Activated CD4-positive, alpha-beta T cell treated with anti-CD3 and anti-CD28 coated beads for 4 hours (primary cell): ENCODE data around the gene TMBIM1.
"Not testable (repeated sequence)": the region's sequence is repeated elsewhere in the genome, so short reads cannot be mapped to it uniquely, and the experiment has no call there.

Source experiments
- DNase-seq, 2 donors: peaks; one replicate each; pipeline ENCODE4 v3.0.0-alpha.2; 2020

The TMBIM1 gene

DNA sequence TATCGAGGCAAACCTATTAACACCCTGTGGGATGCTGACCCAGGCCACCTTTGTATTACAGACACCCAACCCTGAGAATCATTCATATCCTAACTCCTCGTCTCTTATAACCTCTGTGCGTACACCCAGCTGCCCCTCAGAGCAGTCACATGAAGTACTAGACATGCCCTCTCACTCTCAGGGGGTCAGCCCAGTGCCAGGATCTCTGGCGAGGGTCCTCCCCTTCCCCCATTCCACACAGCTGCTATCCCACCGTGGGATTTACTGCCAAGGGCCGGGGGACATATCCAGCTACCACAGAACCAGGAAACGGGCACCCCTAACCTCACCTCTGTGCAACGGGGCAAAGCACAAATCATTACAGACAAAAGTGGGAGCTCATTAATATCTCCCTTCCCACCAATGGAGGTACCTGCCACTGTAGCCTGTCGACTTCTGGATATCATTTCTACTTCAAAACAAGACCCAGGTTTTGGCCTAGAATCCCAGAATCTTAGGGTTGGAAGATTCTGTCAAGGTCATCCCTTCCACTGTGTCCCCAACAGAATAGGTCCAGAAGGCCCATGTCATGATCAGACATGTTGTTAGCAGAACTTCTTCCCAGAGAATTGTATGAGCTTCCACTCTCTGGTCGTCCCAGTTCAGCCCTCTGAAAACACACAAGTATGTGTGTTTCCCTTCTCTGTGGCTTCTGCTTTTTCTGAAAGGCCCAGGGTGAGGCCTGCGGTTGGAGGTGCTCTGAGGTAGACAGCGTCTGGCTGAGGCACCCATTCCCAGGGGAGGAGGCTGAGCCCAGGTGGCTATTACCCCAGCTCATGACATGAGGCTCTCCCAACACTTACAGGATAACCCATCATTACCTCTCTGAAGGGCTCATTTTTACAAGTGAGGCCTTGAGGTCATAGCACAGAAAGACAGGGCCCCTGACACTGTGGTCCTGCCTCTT lies 1.7 kb downstream of the TMBIM1 start:
- DNase-seq: peak in 1 of 2 donors; percentile 51

DNA sequence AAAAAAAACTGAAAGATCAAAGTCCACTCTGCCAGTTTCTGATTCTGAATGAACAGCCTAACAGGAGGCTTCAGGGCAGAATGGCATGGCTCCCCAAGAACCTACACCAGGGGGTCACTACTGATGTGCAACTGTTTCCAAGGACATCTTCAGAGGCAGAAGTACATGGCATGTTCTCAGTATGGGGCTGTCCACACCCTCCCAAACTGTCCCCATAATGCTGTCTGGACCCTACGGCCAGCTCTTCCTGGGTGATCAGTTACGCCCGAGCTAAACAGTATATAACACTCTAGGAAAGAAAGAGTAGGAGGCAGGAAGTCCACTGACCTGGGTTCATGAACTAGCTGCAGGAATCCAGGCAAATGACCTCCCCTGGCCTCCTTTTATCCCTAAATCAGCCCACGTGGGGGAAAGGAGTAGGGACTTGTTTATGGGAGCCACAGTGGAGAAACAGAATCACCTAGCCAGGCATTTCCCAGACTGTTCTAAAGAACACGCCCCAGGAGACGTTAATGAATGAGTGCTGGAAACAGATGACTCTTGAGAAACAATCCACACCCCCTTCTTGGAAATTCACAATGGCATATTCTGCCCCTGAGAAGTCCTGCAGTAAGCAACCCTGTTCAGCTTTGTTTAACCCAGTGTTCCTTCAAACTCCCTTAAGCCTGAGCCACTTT lies 2.5 kb downstream of the TMBIM1 start:
- no peak for DNase-seq

DNA sequence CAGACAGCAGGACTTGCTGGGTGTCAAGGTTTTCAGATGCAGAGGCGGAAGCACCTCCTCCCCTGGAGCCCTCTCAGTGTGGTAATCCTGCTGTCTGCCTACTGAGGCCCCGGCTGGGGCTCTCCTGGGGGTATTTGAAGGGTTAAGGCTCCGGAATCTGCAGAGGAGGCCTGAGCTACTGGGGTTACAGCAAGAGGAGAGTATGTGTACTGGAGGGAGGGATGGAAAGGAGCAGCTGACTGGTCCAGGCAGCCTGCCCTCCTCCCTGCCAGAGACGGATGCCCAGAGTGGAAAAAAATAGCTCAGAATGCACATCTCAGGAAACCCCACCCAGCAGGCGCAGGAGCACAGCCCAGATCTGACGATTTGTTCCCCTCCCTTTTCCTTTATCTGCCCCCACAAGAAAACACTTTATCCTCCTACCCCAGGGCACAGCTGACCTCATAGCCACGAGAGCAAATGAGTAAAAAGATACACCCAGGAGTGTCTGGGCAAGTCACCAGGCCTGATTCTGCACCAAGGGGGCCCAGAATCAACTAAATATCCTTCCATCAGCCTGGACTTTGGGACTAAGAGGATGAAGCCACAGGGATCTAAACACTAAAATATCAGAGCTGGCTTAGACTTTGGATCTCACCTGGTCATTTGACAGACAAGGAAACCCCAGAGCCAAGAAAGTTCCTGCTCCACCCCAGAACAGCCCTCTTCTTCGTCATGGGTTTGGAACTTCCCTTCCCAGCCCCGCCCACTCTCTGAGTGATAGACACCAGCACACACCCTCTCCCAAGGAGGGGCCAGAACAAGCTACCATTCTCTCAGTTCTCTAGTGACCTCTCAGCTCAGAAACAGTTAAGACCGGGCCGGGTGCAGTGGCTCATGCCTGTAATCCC lies 5.5 kb downstream of the TMBIM1 start:
- DNase-seq: peak; percentile 79 to 80

DNA sequence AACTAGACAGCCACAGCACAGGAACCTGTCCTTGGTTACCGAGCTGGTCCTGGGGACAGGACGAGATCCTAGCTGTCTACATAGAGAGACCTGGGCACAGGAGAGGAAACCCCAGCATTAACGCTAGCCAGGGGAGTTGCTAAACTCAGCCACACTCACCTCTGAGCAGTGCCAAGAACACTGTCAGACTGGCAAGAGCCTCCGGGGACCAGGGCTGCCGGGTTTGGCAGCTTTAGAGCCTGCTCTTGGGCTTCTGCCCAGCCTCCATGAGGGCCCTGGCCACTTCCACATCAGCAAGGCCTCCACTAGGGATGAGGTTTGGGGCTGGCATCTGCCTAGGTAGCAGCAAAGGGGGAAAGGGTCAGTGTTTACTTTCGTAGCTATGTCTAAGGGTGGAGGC lies 6.7 kb downstream of the TMBIM1 start:
- DNase-seq: no peak

- peak; percentile 59 to 64 for DNase-seq
Measured at GRCh38 chr2:218284106-218284811, 8.0 kb downstream of the TMBIM1 start.

DNA sequence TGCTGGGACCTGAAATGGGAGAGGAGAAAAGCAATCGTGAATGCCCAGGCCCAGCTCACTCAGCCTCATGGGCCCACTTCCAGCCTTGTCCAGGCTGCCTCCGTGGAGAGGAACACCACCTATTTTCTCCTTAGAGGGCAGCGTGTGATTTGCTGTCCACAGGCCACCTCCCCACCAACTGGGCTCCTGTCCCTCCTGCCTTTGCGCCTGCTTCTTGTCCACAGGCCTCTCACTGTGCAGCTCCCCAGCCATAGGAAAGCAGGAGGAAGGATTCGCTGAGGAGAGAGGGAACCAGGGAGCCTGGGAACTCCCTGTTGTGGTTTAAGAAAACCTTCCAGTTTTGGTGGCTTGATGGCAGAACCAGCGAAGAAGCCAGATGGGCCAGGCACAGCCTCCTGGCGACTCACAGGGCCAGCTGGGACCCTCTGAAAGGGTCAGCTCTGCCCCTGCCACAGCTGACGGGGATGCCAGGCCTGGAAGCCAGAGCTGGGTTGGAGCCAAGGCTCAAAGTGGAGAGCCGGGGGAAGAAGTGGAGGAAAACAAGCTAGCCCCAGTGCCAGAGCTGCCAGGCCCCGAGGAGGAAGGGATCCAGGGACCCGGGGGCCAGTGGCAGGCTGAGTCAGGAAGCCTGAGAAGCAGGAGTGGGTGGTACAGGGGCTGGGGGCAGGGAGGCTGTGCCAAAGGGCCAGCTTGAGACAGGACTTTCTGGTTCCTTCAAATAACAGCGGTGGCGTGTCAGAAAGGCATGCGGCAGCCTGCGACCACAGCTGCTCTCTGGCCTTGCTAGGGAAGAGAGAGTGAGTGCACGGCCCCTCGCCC lies 9.9 kb downstream of the TMBIM1 start:
- DNase-seq: no peak

DNA sequence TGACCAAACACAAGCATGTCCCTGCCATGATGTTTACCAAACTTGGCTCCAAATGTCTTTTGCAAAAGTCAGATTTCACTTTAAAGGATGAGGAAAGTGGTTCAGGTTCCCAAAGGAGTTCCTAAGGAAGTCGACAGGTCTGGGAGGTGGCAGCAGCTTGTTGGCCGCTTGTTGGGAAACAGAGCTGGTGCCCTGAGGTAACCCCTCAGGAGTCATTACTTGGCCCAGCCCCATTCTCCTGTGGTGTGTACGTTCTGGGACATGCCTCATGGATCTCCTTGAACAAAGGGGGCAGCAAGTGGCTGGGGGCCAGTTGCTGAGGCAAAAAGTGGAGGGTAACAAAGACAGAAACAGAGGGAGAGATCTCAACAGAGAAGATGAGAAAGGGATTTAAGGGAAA lies 10.9 kb downstream of the TMBIM1 start:
- DNase-seq: no peak

DNA sequence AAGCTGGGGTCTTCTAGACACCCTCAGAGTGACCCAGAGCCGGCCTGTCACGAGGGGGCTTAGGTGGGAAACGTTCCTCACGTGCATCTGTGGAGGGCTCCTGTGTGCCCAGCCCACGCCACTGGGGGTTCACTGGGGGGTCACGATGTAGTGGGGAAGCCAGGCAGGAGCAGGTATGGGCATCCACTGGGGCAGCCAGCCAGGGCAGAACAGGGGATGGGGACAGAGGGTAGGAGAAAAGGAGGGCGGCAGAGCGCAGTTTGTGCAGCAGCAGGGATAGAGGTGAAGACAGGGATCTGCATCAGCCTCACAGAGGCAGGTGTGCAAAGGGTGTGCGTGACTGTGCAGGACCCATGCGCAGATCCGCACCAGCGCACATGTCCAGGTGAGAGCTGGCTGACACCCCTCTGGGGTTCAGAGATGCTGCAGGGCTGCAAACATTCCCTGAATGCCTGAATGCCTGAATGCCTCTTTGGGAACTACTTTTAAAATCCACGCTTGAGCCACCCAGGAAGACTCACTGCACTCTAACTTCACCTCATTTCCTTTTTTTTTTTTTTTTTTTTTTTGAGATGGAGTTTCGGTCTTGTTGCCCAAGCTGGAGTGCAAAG lies 11.9 kb downstream of the TMBIM1 start:
- no peak for DNase-seq

GRCh38 chr2:218278531-218279360 lies 13.6 kb downstream of the TMBIM1 start:
- no peak for DNase-seq

DNA sequence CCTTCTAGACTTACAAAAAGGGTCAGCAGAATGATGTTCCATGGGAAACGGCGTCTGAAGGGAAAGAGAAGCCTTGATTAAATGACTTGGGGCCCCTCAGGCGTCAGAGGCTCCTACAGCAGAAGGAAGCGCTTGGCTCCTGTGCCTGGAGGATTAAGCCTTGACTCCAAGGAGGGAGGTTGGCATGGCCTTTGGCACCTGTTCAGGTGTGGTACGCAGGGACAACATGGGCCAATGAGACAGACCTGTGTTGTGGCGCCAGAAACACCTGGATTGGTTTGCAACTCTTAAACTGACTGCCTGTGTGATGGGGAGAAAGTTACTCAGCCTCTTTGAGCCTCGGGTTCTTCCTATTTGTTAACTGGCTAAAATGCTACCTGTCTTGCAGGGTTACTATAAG lies 14.4 kb downstream of the TMBIM1 start:
- DNase-seq: no peak

DNA sequence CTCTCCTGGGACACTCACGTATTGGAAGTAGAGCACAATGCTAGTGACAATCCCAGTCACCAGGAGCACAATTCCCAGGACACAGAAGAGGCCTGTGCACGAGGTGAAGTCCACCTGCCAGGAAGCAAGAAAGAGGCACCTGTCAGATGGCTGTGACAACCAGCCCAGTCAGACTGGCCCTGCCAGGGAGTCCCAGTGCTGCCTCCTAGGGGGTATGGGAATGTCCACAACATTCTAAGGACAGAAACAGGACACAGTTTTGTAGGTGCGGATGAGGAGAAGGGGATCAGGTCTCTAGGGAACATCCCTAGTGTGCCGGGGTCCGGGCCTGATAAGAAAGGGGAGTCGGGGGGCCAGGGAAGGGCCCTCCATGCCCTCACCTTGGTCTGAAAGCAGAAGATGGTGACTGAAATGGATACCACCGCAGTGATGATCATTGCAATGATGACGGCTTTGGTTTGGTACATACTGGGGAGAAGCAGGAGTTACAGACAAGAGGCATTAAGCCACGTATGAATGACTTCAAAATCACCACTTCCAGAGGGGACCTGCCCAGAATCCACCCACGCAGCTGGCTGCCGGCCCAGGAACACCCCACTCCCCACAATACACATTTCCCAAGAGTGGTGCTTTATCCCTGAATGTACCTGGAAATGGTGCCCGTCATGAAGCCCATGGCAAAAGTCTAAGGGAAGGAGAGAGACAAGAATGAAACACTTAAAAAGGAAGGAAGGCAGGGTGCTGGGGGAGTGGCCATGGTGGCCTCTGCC lies 15.1 kb downstream of the TMBIM1 start:
- no peak for DNase-seq

DNA sequence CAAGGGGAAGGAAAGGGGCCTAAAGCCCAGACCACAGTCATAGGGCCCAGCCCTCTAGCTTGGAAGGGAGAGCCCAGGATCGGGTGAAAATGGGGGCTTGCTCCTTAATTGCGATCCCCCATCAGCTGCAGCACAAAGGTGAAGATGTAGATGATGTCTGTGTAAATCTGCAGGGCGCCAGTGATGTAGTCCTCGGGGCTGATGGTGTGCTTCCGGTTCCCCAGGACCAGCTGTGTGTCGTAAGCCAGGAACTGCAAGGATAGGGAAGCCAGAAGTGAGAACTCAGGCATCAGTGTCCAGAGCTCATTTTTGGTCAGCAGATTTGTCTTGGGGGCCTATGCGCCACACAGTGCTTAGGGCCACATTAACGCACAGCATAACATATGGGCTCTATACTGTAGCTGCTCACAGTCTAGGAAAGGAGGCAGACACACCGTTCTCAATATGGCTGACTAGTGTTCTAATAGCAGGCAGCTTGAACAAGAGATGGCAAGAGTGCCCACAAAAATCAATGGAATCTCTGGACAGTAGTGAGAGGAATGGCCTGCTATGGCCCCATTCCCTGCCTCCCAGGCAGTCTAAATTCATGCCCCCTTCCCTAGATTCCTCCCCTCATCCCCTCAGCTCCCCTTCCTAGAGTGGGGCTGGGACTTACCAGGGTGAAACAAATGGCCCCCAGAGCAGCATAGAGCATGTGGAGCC lies 16.8 kb downstream of the TMBIM1 start:
- no peak for DNase-seq

DNA sequence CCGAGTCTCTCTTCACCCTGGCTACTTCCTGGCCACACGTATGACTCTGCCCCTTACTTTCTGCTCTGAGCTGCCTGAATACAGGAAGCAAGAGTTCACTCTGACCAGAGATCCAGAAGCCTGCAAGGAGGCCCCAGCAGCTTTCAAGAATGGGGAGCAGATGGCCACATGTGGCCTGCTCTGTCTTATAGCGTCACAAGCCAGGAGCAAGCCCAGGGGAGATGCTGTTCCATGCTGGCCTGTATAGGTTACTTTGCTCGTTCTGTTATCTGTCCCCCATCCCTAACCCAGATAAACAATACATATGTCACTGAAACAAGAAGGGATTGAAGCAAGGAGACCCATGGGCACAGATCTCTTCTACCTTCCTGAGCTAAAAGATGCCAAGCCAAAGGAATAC lies 17.7 kb downstream of the TMBIM1 start:
- DNase-seq: no peak

DNA sequence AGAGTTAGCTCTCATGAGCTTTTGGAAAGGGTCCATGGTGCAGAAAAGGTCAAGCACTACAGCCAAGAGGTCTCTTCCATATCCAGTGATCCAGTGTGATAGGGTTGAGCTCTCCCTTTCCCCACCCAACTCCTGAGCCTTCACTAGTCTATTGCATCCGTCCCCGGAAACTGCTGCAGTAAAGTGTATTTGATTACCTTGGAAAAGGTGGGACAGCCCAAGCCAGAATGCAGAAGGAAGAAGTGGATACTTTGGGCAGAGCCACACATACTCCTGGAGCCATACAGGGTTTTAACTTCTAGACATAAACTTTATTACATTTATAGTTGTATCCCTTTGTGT lies 18.4 kb downstream of the TMBIM1 start:
- no peak for DNase-seq

DNA sequence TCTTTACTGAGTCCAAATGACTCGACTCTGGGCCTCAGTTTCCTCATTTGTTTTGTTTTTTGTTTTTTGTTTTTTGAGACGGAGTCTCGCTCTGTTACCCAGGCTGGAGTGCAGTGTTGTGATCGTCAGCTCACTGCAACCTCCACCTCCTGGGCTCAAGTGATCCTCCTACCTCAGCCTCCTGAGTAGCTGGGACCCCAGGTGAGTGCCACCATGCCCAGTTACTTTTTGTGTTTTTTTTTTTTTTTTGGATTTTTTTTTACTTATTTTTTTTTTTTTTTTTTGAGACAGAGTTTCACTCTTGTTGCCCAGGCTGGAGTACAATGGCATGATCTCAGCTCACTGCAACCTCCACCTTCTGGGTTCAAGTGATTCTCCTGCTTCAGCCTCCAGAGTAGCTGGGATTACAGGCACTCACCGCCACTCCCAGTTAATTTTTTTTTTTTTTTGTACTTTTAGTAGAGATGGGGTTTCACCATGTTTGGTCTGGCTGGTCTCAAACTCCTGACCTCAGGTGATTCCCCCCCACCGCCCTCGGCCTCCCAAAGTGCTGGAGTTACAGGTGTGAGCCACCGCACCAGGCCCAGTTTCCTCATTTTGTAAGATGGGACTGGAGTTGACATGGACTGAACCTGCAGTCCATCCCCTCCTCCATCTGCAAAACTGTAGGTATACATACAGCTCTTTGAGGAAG lies 18.9 kb downstream of the TMBIM1 start:
- not testable (repeated sequence) for DNase-seq

DNA sequence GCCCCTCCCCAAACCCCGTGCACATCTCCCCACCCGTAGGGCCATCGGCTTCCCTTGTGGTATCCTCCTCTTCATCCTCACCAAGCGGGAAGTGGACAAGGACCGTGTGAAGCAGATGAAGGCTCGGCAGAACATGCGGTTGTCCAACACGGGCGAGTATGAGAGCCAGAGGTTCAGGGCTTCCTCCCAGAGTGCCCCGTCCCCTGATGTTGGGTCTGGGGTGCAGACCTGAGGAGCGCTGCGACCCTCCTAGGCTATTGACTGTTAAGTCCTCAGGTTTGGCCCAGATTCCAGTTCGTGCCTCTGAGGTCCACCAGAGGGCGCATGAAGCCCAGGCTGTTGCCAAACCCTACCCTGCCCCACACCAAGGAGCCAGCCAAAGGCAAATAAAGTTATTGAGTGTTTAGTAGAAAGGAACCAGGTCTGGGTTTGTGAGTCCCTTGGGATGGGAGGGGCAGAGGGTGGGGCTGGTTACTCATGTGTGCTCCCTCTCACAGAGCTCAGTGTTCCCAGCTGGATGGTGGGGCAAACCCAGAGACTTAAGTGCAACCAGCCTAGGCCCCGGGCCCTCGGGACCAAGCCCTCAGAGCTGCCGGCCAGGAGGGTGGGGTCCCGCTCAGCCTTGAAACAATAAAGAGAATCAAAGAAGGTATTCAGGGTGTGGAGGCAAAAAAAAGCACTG lies 19.6 kb downstream of the TMBIM1 start:
- DNase-seq: peak; percentile 76 to 78

GRCh38 chr2:218271865-218272530 lies 20.3 kb downstream of the TMBIM1 start:
- DNase-seq: no peak
